ENCODE results near the gene LAMC3. TPM values are rescaled to one million over a fixed set of nuclear protein-coding genes. Genes with fewer than 3 reads are reported as not detected.
"Not testable (repeated sequence)": the region's sequence is repeated elsewhere in the genome, so short reads cannot be mapped to it uniquely, and the experiment has no call there.

LAMC3 gene
- total RNA-seq, 1 experiment from 2014 or later = 4.6 TPM

GRCh38 chr9:131114084-131114535 lies 105.1 kb downstream of the LAMC3 start:
- Histone ChIP-seq H3K27ac (ENCODE audit: low read length) (no peak overlapping the region), H3K36me3 (ENCODE audit: low read depth, low read length) (no peaks in the 10 kb centered on the region), H3K4me1 (ENCODE audit: insufficient read depth, low read length) (no peaks in the 10 kb centered on the region), H2AFZ (ENCODE audit: low read length) (no peak overlapping the region), H3K9me3 (ENCODE audit: low read length) (no peaks in the 10 kb centered on the region), H3K27me3 (ENCODE audit: low read length) (no peaks in the 10 kb centered on the region), H3K9ac (ENCODE audit: low read length) (no peak overlapping the region), H3K4me2 (ENCODE audit: low read length) (no peak overlapping the region), H3K4me3 (ENCODE audit: low read length) (no peak overlapping the region), H3K9me2 (replicated peaks; ENCODE audit: low read length) (no peaks in the 10 kb centered on the region), H4K20me1 (ENCODE audit: low read length) (no peaks in the 10 kb centered on the region), H3K79me2 (ENCODE audit: low read length) (no peaks in the 10 kb centered on the region), H3F3A (ENCODE audit: low read length, unreplicated experiment) (no peaks in the 10 kb centered on the region)
- ATAC-seq (no peak), DNase-seq (no peak)
- ChIA-PET POLR2A (ENCODE audit: unreplicated experiment) (no interaction called here), CTCF (no interaction called here)
- no TSS peak for BruUV-seq (replicated peaks)
- intact Hi-C loops (cut with micrococcal nuclease) = no loop called here
- TF ChIP-seq EZH2phosphoT487 (IDR thresholded peaks at IDR 0.05; ENCODE audit: borderline replicate concordance, low read length) = no peak
- TF ChIP-seq CTCF (conservative IDR thresholded peaks at IDR 0.05; ENCODE audit: low read depth, low read length) = no peak
- TF ChIP-seq EZH2 (IDR thresholded peaks at IDR 0.05; ENCODE audit: low read length, unreplicated experiment) = no peak

GRCh38 chr9:131115360-131115742 lies 106.4 kb downstream of the LAMC3 start:
- DNase-seq; intact Hi-C loops (cut with micrococcal nuclease); POLR2A ChIA-PET (ENCODE audit: unreplicated experiment); H3K4me3 ChIP-seq (ENCODE audit: low read length); H4K20me1 ChIP-seq (ENCODE audit: low read length); H3K4me1 ChIP-seq (ENCODE audit: insufficient read depth, low read length); BruUV-seq (replicated peaks); H3K4me2 ChIP-seq (ENCODE audit: low read length); H3K79me2 ChIP-seq (ENCODE audit: low read length); H3K9me3 ChIP-seq (ENCODE audit: low read length); H3K36me3 ChIP-seq (ENCODE audit: low read depth, low read length); CTCF ChIA-PET; H3F3A ChIP-seq (ENCODE audit: low read length, unreplicated experiment); H2AFZ ChIP-seq (ENCODE audit: low read length); H3K27me3 ChIP-seq (ENCODE audit: low read length); ATAC-seq; H3K9me2 ChIP-seq (replicated peaks; ENCODE audit: low read length); H3K27ac ChIP-seq (ENCODE audit: low read length); H3K9ac ChIP-seq (ENCODE audit: low read length): not testable (repeated sequence)

- Histone ChIP-seq H3K4me2 (ENCODE audit: low read length) (no peak overlapping the region), H3K9ac (ENCODE audit: low read length) (no peak overlapping the region), H3K36me3 (ENCODE audit: low read depth, low read length) (no peaks in the 10 kb centered on the region), H3K79me2 (ENCODE audit: low read length) (no peaks in the 10 kb centered on the region), H3K9me3 (ENCODE audit: low read length) (no peaks in the 10 kb centered on the region), H3K4me3 (ENCODE audit: low read length) (no peak overlapping the region), H2AFZ (ENCODE audit: low read length) (no peak overlapping the region), H3K27me3 (ENCODE audit: low read length) (no peaks in the 10 kb centered on the region), H3K27ac (ENCODE audit: low read length) (no peak overlapping the region), H4K20me1 (ENCODE audit: low read length) (no peaks in the 10 kb centered on the region), H3F3A (ENCODE audit: low read length, unreplicated experiment) (no peaks in the 10 kb centered on the region), H3K4me1 (ENCODE audit: insufficient read depth, low read length) (no peaks in the 10 kb centered on the region), H3K9me2 (replicated peaks; ENCODE audit: low read length) (no peaks in the 10 kb centered on the region)
- intact Hi-C loops (cut with micrococcal nuclease) = no loop called here
- BruUV-seq (replicated peaks) = no TSS peak
- no peak for TF ChIP-seq EZH2 (IDR thresholded peaks at IDR 0.05; ENCODE audit: low read length, unreplicated experiment)
- TF ChIP-seq EZH2phosphoT487 (IDR thresholded peaks at IDR 0.05; ENCODE audit: borderline replicate concordance, low read length) = no peak
- TF ChIP-seq CTCF (conservative IDR thresholded peaks at IDR 0.05; ENCODE audit: low read depth, low read length) = no peak
- DNase-seq (no peak), ATAC-seq (no peak)
- POLR2A ChIA-PET (ENCODE audit: unreplicated experiment) = no interaction called here
- CTCF ChIA-PET = no interaction called here
These were observed 107.5 kb downstream of the LAMC3 start for GRCh38 chr9:131116281-131117120.
